ENCODE measurements around the gene TPD52L1.

DNA sequence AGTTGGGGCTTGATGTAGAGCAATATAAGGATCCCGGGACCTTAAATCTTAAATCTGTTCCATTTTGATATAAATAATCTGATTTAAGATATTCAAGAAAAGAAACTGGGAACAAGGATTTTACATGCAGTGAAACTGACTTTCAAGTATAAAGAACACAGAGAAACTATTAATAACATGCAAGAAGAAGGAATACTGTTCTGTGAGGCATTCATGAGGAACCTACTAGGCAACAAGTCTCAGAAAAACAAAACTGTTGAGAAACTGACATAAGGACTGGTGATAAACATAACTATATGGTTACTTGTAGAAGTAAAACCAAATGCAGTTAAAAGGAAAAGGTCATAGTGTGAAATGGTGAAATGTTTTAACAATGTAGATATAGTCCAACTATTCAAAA, 132.4 kb downstream of the TPD52L1 start:
- TF ChIP-seq JUN (CRISPR knock-in tag; IDR thresholded peaks at IDR 0.05) (no peak), TEAD1 (CRISPR knock-in tag; IDR thresholded peaks at IDR 0.05) (no peak), KAT7 (CRISPR knock-in tag; IDR thresholded peaks at IDR 0.05; ENCODE audit: borderline replicate concordance) (no peak), ATF1 (CRISPR knock-in tag; IDR thresholded peaks at IDR 0.05) (no peak)

Measured in WTC11 (cell line).